ENCODE results near the gene ATG13. TPM values are rescaled to one million over a fixed set of nuclear protein-coding genes. Genes with fewer than 3 reads are reported as not detected.

The ATG13 gene
- total RNA-seq, 2 donors from 2014 or later, result 54.3 to 172 TPM

- H3K9me3 ChIP-seq, result no peaks in the 10 kb centered on the region
- H3K4me3 ChIP-seq, result no peak overlapping the region
- H3K4me1 ChIP-seq (replicated peaks), result no peaks in the 10 kb centered on the region
- DNase-seq (ENCODE audit: low spot score), result no peak
- intact Hi-C loops (cut with DNase I), result no loop called here
- H3K27ac ChIP-seq, result no peak overlapping the region
- 87% methylated on average over 6 of the region's 6 CpGs for WGBS
- H3K36me3 ChIP-seq, result no peaks in the 10 kb centered on the region
- TF ChIP-seq POLR2A (IDR thresholded peaks at IDR 0.05) (no peak), POLR2AphosphoS5 (IDR thresholded peaks at IDR 0.05) (no peak), CTCF (IDR thresholded peaks at IDR 0.05) (no peak)
- no peaks in the 10 kb centered on the region for H3K27me3 ChIP-seq (replicated peaks; ENCODE audit: insufficient read depth)
These were observed 103.9 kb downstream of the ATG13 start for GRCh38 chr11:46721286-46721685.

- intact Hi-C loops (cut with DNase I), result no loop called here
These were observed 105.4 kb downstream of the ATG13 start for GRCh38 chr11:46722566-46723358.

GRCh38 chr11:46723359-46723680 is 106.0 kb downstream of the ATG13 start:
- intact Hi-C loops (cut with DNase I), result no loop called here
- H3K4me3 ChIP-seq, result no peak overlapping the region
- TF ChIP-seq POLR2AphosphoS5 (IDR thresholded peaks at IDR 0.05) (no peak), POLR2A (IDR thresholded peaks at IDR 0.05) (no peak), CTCF (IDR thresholded peaks at IDR 0.05) (no peak)
- DNase-seq (ENCODE audit: low spot score), result no peak
- H3K27ac ChIP-seq, result no peak overlapping the region
- no peaks in the 10 kb centered on the region for H3K4me1 ChIP-seq (replicated peaks)
- H3K36me3 ChIP-seq, result no peaks in the 10 kb centered on the region
- WGBS, result 94% methylated on average over 8 of the region's 8 CpGs
- no peaks in the 10 kb centered on the region for H3K27me3 ChIP-seq (replicated peaks; ENCODE audit: insufficient read depth)
- H3K9me3 ChIP-seq, result no peaks in the 10 kb centered on the region

More at GRCh38 chr11:46722566-46723358, 105.4 kb downstream of the ATG13 start:
- H3K36me3 ChIP-seq, result no peaks in the 10 kb centered on the region
- no peak overlapping the region for H3K27ac ChIP-seq
- H3K4me1 ChIP-seq (replicated peaks), result no peaks in the 10 kb centered on the region
- H3K9me3 ChIP-seq, result no peaks in the 10 kb centered on the region
- DNase-seq (ENCODE audit: low spot score), result no peak
- WGBS, result 88% methylated on average over 11 of the region's 11 CpGs
- H3K27me3 ChIP-seq (replicated peaks; ENCODE audit: insufficient read depth), result no peaks in the 10 kb centered on the region
- TF ChIP-seq POLR2A (IDR thresholded peaks at IDR 0.05), result no peak
- TF ChIP-seq CTCF (IDR thresholded peaks at IDR 0.05), result no peak
- no peak for TF ChIP-seq POLR2AphosphoS5 (IDR thresholded peaks at IDR 0.05)
- no peak overlapping the region for H3K4me3 ChIP-seq

GRCh38 chr11:46724088-46724487 is 106.7 kb downstream of the ATG13 start:
- TF ChIP-seq POLR2A (IDR thresholded peaks at IDR 0.05), result no peak
- TF ChIP-seq CTCF (IDR thresholded peaks at IDR 0.05), result no peak
- TF ChIP-seq POLR2AphosphoS5 (IDR thresholded peaks at IDR 0.05), result no peak
- no peaks in the 10 kb centered on the region for H3K9me3 ChIP-seq
- no peaks in the 10 kb centered on the region for H3K4me1 ChIP-seq (replicated peaks)
- no peak overlapping the region for H3K4me3 ChIP-seq
- intact Hi-C loops (cut with DNase I), result no loop called here
- DNase-seq (ENCODE audit: low spot score), result no peak
- H3K27ac ChIP-seq, result no peak overlapping the region
- no peaks in the 10 kb centered on the region for H3K27me3 ChIP-seq (replicated peaks; ENCODE audit: insufficient read depth)
- 65% methylated on average over 8 of the region's 8 CpGs for WGBS
- H3K36me3 ChIP-seq, result no peaks in the 10 kb centered on the region

Other genes starting within 250 kb of the ATG13 start
- 100 to 1,000 TPM in 1 of 2 donors, 10 to 100 TPM in 1; 71.6 to 164 TPM for gene MDK, start 235.9 kb upstream of the ATG13 start, total RNA-seq
- 1 to 10 TPM in 1 of 2 donors, not detected in 1; 2.8 TPM for gene CHRM4, start 225.8 kb upstream of the ATG13 start, total RNA-seq
- 10 to 100 TPM; 56.2 to 60.7 TPM for gene AMBRA1, start 23.5 kb upstream of the ATG13 start, total RNA-seq
- 1 to 10 TPM; 3.1 to 4.1 TPM for gene HARBI1, start 326 bp upstream of the ATG13 start, total RNA-seq
- 10 to 100 TPM; 73.2 to 94.5 TPM for gene ARHGAP1, start 83.1 kb downstream of the ATG13 start, total RNA-seq
- 10 to 100 TPM in 1 of 2 donors, 1 to 10 TPM in 1; 9.9 to 17.8 TPM for gene ZNF408, start 83.5 kb downstream of the ATG13 start, total RNA-seq
- 1 to 10 TPM in 1 of 2 donors, not detected in 1; 1.8 TPM for gene F2, start 101.7 kb downstream of the ATG13 start, total RNA-seq
- 10 to 100 TPM; 31.6 to 58.8 TPM for gene CKAP5, start 228.7 kb downstream of the ATG13 start, total RNA-seq